ENCODE results near the gene EFCAB11.

EFCAB11 gene

DNA sequence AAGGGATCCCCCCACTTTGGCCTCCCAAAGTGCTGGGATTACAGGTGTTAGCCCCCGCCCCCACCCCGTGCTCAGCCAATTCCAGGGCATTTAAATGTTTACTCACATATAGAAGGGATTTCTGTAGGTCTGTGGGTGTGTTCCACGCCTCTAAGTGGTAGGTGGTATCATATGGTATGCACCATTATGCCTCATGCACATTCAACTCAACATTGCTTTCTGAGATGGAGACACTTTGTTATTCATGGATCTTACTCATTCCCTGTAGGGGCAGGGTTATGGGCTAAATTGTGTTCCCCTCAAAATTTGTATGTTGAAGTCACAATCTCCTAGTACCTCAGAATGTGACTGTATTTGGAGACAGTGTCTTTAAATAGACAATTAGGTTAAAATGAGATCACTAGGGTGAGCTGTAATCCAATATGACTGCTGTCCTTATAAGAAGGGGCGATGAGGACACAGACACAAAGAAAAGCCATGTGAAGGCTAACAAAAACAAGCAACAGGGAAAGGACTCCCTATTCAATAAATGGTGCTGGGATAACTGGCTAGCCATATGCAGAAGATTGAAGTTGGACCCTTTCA, 200.6 kb downstream of the EFCAB11 start:
- no peak overlapping the region for H3K27ac ChIP-seq
- no peak for TF ChIP-seq ZFX (IDR thresholded peaks at IDR 0.05; ENCODE audit: borderline replicate concordance)
- TF ChIP-seq, protein P1, sequence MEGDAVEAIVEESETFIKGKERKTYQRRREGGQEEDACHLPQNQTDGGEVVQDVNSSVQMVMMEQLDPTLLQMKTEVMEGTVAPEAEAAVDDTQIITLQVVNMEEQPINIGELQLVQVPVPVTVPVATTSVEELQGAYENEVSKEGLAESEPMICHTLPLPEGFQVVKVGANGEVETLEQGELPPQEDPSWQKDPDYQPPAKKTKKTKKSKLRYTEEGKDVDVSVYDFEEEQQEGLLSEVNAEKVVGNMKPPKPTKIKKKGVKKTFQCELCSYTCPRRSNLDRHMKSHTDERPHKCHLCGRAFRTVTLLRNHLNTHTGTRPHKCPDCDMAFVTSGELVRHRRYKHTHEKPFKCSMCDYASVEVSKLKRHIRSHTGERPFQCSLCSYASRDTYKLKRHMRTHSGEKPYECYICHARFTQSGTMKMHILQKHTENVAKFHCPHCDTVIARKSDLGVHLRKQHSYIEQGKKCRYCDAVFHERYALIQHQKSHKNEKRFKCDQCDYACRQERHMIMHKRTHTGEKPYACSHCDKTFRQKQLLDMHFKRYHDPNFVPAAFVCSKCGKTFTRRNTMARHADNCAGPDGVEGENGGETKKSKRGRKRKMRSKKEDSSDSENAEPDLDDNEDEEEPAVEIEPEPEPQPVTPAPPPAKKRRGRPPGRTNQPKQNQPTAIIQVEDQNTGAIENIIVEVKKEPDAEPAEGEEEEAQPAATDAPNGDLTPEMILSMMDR (IDR thresholded peaks at IDR 0.05): no peak

DNA sequence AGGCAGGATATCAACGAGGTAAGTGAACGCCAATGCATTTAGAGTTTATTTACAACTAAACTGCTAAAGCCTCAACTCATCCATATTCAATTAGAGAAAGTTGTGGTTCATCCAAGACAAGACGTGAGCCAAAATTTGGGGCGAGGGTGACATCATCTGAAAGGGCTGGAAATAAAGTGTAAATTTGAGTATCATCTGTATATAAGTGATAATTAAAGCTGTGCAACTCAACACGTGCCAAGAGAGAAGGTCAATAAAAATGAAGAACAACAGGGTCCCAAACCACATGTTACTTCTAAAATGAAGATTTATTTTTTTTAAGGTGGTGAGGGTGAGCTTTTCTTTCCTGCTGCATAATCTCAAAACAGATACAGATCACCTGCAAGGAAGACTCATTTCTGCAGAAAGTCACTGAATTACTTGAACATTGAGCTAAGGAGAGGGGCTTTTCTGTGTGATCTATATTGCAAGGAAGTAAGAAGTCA, 203.6 kb downstream of the EFCAB11 start:
- H3K27ac ChIP-seq: no peak overlapping the region
- no peak for TF ChIP-seq ZFX (IDR thresholded peaks at IDR 0.05; ENCODE audit: borderline replicate concordance)
- TF ChIP-seq, protein P1 (IDR thresholded peaks at IDR 0.05): no peak

DNA sequence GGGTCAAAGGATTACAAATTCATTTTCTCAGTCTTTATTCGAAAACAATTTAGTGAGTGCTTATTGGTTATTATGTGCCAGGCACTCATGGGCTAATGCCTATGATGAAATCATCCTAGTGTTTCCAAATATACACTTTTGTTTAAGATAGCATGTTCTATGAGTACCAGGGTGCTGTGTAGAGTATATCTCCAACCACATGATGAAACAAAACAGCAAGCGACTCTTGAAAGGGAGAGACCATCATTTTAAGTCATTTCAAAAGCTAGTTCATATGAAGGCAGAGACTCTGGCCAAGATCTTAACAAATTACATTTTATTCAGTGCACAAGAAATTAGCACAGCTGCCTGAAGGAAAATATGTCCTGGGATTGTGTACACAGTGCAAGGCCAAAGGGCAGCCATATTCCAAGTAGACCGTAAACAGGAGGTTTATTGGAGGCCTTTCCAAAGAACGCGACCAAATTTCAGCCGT, 204.2 kb downstream of the EFCAB11 start:
- no peak for TF ChIP-seq ZFX (IDR thresholded peaks at IDR 0.05; ENCODE audit: borderline replicate concordance)
- TF ChIP-seq, protein P1 (IDR thresholded peaks at IDR 0.05): no peak
- H3K27ac ChIP-seq: no peak overlapping the region

DNA sequence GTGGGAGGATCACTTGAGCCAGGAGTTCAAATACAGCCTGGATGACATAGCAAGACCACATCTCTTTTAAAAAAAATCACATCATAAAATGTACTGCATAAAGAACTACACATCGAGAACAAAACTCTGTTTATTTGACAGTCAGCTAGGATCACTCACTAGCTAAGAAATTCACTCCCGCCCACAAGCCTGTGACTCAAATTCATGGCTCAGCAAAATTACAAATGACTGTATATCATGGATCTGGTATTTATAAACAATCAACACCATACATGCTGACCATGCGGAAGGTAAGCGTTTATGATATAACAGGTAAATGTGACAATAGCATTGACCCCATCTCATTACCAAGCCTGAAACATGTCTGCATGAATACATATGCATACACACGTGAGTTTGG, 206.5 kb downstream of the EFCAB11 start:
- H3K27ac ChIP-seq: no peak overlapping the region
- TF ChIP-seq, protein P1 (IDR thresholded peaks at IDR 0.05): no peak
- no peak for TF ChIP-seq ZFX (IDR thresholded peaks at IDR 0.05; ENCODE audit: borderline replicate concordance)

DNA sequence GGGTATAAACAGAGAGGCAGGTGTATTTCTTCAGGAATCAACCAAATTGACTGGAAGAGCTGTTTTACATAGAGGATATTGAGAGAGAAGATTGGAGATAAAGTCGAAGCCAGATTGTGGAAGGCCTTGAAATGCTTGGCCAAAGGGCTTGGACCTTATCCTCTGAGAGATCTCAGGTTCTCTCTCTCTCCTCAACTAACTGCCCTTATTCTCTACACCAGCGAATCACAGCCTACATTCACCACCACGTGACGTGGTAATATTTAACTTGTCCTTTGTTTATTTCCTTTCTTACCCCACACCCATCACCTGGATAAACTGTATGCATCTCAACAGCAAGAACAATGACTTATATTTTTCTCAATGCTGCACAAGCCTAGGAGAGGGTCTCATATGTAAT, 207.4 kb downstream of the EFCAB11 start:
- no peak for TF ChIP-seq ZFX (IDR thresholded peaks at IDR 0.05; ENCODE audit: borderline replicate concordance)
- TF ChIP-seq, protein P1 (IDR thresholded peaks at IDR 0.05): no peak
- peak overlapping the region; percentile 45 for H3K27ac ChIP-seq

DNA sequence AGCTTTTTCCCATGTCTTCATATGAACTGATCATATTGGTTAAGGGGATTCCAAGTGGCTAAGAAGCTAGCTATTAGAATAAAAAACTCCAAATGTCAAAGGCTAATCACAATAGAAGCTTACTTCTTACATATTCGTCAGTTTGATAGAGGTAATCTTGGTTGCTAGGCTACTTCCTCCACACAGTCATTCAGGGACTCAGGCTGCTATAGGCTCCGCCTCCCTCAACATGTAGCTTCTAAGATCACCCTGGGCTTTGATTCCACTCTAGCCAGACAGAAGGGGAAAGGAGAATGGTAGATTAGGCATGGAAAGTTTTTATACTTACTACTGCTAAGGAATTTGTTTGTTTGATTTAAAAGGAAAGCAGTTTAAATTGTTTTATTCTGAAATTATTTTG, 207.9 kb downstream of the EFCAB11 start:
- TF ChIP-seq ZFX (IDR thresholded peaks at IDR 0.05; ENCODE audit: borderline replicate concordance): no peak
- TF ChIP-seq, protein P1 (IDR thresholded peaks at IDR 0.05): no peak
- H3K27ac ChIP-seq: peak overlapping the region; percentile 45

DNA sequence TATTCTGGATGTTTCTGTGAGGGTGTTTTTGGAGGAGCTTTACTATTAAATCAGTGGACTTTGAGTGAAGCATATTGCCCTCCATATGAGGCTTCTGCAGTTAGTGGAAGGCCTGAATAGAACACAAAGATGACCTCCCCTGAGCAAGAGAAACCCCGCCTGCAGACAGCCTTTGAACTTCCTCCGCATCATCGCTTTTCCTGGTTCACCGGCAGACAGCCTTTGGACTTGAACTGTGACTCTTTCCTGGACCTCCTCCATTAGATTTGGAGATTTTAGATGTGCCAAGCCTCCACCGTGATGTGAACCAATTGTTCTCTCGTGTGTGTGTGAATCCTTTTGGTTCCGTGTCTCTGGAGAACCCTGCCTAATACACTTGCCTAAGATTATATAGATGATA, 208.4 kb downstream of the EFCAB11 start:
- no peak overlapping the region for H3K27ac ChIP-seq
- TF ChIP-seq, protein P1 (IDR thresholded peaks at IDR 0.05): no peak
- TF ChIP-seq ZFX (IDR thresholded peaks at IDR 0.05; ENCODE audit: borderline replicate concordance): no peak
